HEK293 (cell line): ENCODE results near the gene ZNF248.

ENCODE experiments used
- CTCF ChIA-PET: fragments of 350-600 bp; formaldehyde crosslinking; extraction: SDS; loops from one replicate; lab custom pipeline; 2021; ENCODE audit warnings: antibody characterized with exemption; lab: Yijun Ruan, JAX
- POLR2A ChIA-PET: fragments of 300-600 bp; formaldehyde crosslinking; extraction: SDS; loops from one replicate; lab custom pipeline; 2020; ENCODE audit warnings: antibody characterized with exemption, inconsistent platforms; lab: Yijun Ruan, JAX
- H3K27ac ChIP-seq: fragments of 200-500 bp; sonication (Bioruptor generic); 2 replicates; pipeline ENCODE4 v1.5.1; 2014; ENCODE audit warnings: low read depth, low read length, control low read depth, inconsistent platforms; ENCODE audit errors: extremely low read depth
- H3K36me3 ChIP-seq, 2 experiments: fragments of 200-500 bp in 1 of 2; sonication (Bioruptor generic) in 1 of 2; 1 replicate in 1 of 2; 2 replicates in 1 of 2; pipeline ENCODE4 v1.5.1; 2014 to 2017; ENCODE audit warnings: inconsistent platforms in 2 of 2, low read length in 2 of 2; ENCODE audit not compliant: control insufficient read depth in 2 of 2, insufficient read depth in 1 of 2
- H3K4me1 ChIP-seq: fragments of 200-500 bp; sonication (Bioruptor generic); 2 replicates; pipeline ENCODE4 v1.5.1; 2014; ENCODE audit warnings: mild to moderate bottlenecking, low read length, inconsistent platforms; ENCODE audit not compliant: control insufficient read depth, insufficient read depth
- H3K4me3 ChIP-seq: 2 replicates; pipeline ENCODE4 v1.5.1; 2011; ENCODE audit warnings: low read depth, mild to moderate bottlenecking, control low read depth, low read length, moderate library complexity
- H3K9me3 ChIP-seq: fragments of 200-500 bp; sonication (Bioruptor generic); 2 replicates; pipeline ENCODE4 v1.5.1; 2014; ENCODE audit warnings: low read depth, low read length, inconsistent platforms; ENCODE audit not compliant: control insufficient read depth, insufficient read depth
- BCL11A ChIP-seq: fragments of 450-650 bp; formaldehyde crosslinking; IDR thresholded peaks from 2 replicates; pipeline ENCODE4 v1.5.1; 2016; ENCODE audit warnings: low read depth, missing biosample characterization, missing genetic modification characterization
- EGR2 ChIP-seq: fragments of 450-650 bp; formaldehyde crosslinking; IDR thresholded peaks from 2 replicates; pipeline ENCODE4 v1.5.1; 2016; ENCODE audit warnings: low read depth, missing biosample characterization, missing genetic modification characterization
- IKZF3 ChIP-seq: fragments of 450-650 bp; IDR thresholded peaks from 2 replicates; pipeline ENCODE4 v1.5.0; 2018; ENCODE audit warnings: missing biosample characterization, mild to moderate bottlenecking, missing genetic modification characterization, moderate library complexity
- WT1 ChIP-seq: fragments of 450-650 bp; formaldehyde crosslinking; IDR thresholded peaks from 2 replicates; pipeline ENCODE4 v1.5.1; 2016; ENCODE audit warnings: missing biosample characterization, missing genetic modification characterization
- ZFP37 ChIP-seq: fragments of 450-650 bp; formaldehyde crosslinking; IDR thresholded peaks from 2 replicates; pipeline ENCODE4 v1.5.1; 2016; ENCODE audit warnings: missing biosample characterization, missing genetic modification characterization
- ZNF157 ChIP-seq: fragments of 450-650 bp; formaldehyde crosslinking; IDR thresholded peaks from 2 replicates; pipeline ENCODE4 v1.5.1; 2016; ENCODE audit warnings: missing biosample characterization, missing genetic modification characterization
- ZNF16 ChIP-seq: fragments of 450-650 bp; formaldehyde crosslinking; IDR thresholded peaks from 2 replicates; pipeline ENCODE4 v1.5.1; 2016; ENCODE audit warnings: low read depth, missing biosample characterization, missing genetic modification characterization
- ZNF223 ChIP-seq: fragments of 450-650 bp; formaldehyde crosslinking; IDR thresholded peaks from 2 replicates; pipeline ENCODE4 v1.5.1; 2016; ENCODE audit warnings: missing biosample characterization, missing genetic modification characterization
- ZNF239 ChIP-seq: fragments of 450-650 bp; formaldehyde crosslinking; IDR thresholded peaks from 2 replicates; pipeline ENCODE4 v1.5.1; 2016; ENCODE audit warnings: missing biosample characterization, missing genetic modification characterization
- ZNF24 ChIP-seq: fragments of 450-650 bp; formaldehyde crosslinking; IDR thresholded peaks from 2 replicates; pipeline ENCODE4 v1.5.1; 2016; ENCODE audit warnings: missing biosample characterization, missing genetic modification characterization
- ZNF292 ChIP-seq: fragments of 450-650 bp; formaldehyde crosslinking; IDR thresholded peaks from 2 replicates; pipeline ENCODE4 v1.5.1; 2016; ENCODE audit warnings: low read depth, missing biosample characterization, missing genetic modification characterization, borderline replicate concordance
- ZNF366 ChIP-seq: fragments of 450-650 bp; formaldehyde crosslinking; conservative IDR thresholded peaks from 2 replicates; pipeline ENCODE4 v1.5.1; 2016; ENCODE audit warnings: missing biosample characterization, missing genetic modification characterization
- ZNF423 ChIP-seq: fragments of 450-650 bp; formaldehyde crosslinking; IDR thresholded peaks from 2 replicates; pipeline ENCODE4 v1.5.1; 2016; ENCODE audit warnings: missing biosample characterization, missing genetic modification characterization
- ZNF521 ChIP-seq: fragments of 450-650 bp; formaldehyde crosslinking; IDR thresholded peaks from 2 replicates; pipeline ENCODE4 v1.5.1; 2017; ENCODE audit warnings: missing biosample characterization, mild to moderate bottlenecking, missing genetic modification characterization
- ZNF544 ChIP-seq: fragments of 450-650 bp; formaldehyde crosslinking; IDR thresholded peaks from 2 replicates; pipeline ENCODE4 v1.5.0; 2017; ENCODE audit warnings: missing biosample characterization, missing genetic modification characterization
- ZNF555 ChIP-seq: fragments of 450-650 bp; formaldehyde crosslinking; conservative IDR thresholded peaks from 2 replicates; pipeline ENCODE4 v1.5.1; 2017; ENCODE audit warnings: missing biosample characterization, mild to moderate bottlenecking, missing genetic modification characterization, inconsistent platforms
- ZNF585B ChIP-seq: fragments of 450-650 bp; formaldehyde crosslinking; IDR thresholded peaks from 2 replicates; pipeline ENCODE4 v1.5.1; 2016; ENCODE audit warnings: missing biosample characterization, missing genetic modification characterization
- ZNF624 ChIP-seq: fragments of 450-650 bp; formaldehyde crosslinking; IDR thresholded peaks from 2 replicates; pipeline ENCODE4 v1.5.1; 2017; ENCODE audit warnings: missing biosample characterization, missing genetic modification characterization
- ZNF776 ChIP-seq: fragments of 450-650 bp; formaldehyde crosslinking; IDR thresholded peaks from 2 replicates; pipeline ENCODE4 v1.5.0; 2017; ENCODE audit warnings: missing biosample characterization, missing genetic modification characterization, borderline replicate concordance
- ZNF837 ChIP-seq: fragments of 450-650 bp; formaldehyde crosslinking; IDR thresholded peaks from 2 replicates; pipeline ENCODE4 v1.5.1; 2016; ENCODE audit warnings: missing biosample characterization, missing genetic modification characterization
- ZSCAN30 ChIP-seq: fragments of 450-650 bp; IDR thresholded peaks from 2 replicates; pipeline ENCODE4 v1.5.1; 2018; ENCODE audit warnings: missing biosample characterization, mild to moderate bottlenecking, missing genetic modification characterization, moderate library complexity
- TF ChIP-seq, protein P1 (sequence below): fragments of 450-650 bp; formaldehyde crosslinking; IDR thresholded peaks from 2 replicates; pipeline ENCODE4 v1.5.1; 2017; ENCODE audit warnings: missing biosample characterization, missing genetic modification characterization
- TF ChIP-seq, protein P2 (sequence below): fragments of 450-650 bp; formaldehyde crosslinking; IDR thresholded peaks from 2 replicates; pipeline ENCODE4 v1.5.1; 2017; ENCODE audit warnings: missing biosample characterization, missing genetic modification characterization
- TF ChIP-seq, protein P3 (sequence below): fragments of 450-650 bp; formaldehyde crosslinking; IDR thresholded peaks from 2 replicates; pipeline ENCODE4 v1.5.1; 2016; ENCODE audit warnings: missing biosample characterization, missing genetic modification characterization
- TF ChIP-seq, protein P4 (sequence below): fragments of 450-650 bp; formaldehyde crosslinking; IDR thresholded peaks from 2 replicates; pipeline ENCODE4 v1.5.1; 2016; ENCODE audit warnings: missing biosample characterization, missing genetic modification characterization
- TF ChIP-seq, protein P5 (sequence below): fragments of 450-650 bp; formaldehyde crosslinking; IDR thresholded peaks from 2 replicates; pipeline ENCODE4 v1.5.1; 2016; ENCODE audit warnings: missing biosample characterization, missing genetic modification characterization

The ZNF248 gene

DNA sequence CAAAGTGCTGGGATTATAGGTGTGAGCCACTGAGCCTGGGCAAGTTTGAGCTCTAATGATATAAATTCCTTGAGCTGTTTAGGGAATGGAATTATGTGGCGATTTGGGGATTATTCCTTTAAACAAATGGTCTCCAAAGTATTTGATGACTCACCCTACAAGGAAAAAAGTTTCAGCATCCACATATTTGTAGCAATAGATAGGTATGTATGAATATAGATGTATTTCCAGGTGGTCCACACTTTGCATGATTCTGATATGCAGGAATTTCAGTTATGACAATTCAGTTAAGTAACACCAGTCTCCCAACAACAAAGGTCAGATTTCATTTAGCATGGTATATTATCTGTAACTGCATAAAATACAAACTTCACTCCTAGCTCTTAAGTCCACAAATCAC is 92.2 kb downstream of the ZNF248 start:
- ChIA-PET CTCF (interaction anchor here (1.0 kb wide), 2 partner anchors 11 to 15 kb away, joined by 3 read pairs; no protein-coding TSS in a partner anchor), POLR2A (no interaction called here)
- Histone ChIP-seq H3K27ac (no peak overlapping the region), H3K9me3 (no peaks in the 10 kb centered on the region), H3K4me1 (no peaks in the 10 kb centered on the region), H3K4me3 (no peak overlapping the region), H3K36me3 (no peaks in the 10 kb centered on the region)
- TF ChIP-seq ZNF776 (tag by site-specific recombination) (no peak), EGR2 (tag by site-specific recombination) (no peak), ZSCAN30 (tag by site-specific recombination) (no peak), ZNF544 (tag by site-specific recombination) (no peak), IKZF3 (tag by site-specific recombination) (no peak), ZNF624 (tag by site-specific recombination) (no peak), ZNF239 (no peak)
- TF ChIP-seq, protein P1, sequence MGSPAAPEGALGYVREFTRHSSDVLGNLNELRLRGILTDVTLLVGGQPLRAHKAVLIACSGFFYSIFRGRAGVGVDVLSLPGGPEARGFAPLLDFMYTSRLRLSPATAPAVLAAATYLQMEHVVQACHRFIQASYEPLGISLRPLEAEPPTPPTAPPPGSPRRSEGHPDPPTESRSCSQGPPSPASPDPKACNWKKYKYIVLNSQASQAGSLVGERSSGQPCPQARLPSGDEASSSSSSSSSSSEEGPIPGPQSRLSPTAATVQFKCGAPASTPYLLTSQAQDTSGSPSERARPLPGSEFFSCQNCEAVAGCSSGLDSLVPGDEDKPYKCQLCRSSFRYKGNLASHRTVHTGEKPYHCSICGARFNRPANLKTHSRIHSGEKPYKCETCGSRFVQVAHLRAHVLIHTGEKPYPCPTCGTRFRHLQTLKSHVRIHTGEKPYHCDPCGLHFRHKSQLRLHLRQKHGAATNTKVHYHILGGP = no peak

DNA sequence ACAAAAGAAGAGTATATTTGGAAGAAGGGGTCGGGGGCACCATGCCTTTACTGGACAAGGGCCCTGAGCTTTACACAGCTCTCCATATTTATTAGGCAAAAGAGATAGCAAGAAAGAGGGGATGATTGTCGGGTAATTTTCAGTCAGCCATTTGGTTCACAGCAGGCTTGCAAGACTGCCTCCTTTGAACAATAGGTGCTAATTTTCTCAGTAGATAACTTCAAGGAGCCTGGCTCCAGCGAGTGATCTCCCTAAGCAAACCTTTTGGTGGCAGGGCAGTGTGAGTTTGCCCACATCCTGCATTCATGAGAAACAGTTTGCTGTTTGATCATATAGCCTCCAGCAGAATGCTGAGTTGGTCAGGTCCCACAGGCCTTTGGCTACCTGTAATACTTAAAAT is 94.3 kb downstream of the ZNF248 start:
- ChIA-PET CTCF (no interaction called here), POLR2A (no interaction called here)
- H3K36me3 ChIP-seq = no peaks in the 10 kb centered on the region
- TF ChIP-seq, protein P2, sequence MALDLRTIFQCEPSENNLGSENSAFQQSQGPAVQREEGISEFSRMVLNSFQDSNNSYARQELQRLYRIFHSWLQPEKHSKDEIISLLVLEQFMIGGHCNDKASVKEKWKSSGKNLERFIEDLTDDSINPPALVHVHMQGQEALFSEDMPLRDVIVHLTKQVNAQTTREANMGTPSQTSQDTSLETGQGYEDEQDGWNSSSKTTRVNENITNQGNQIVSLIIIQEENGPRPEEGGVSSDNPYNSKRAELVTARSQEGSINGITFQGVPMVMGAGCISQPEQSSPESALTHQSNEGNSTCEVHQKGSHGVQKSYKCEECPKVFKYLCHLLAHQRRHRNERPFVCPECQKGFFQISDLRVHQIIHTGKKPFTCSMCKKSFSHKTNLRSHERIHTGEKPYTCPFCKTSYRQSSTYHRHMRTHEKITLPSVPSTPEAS (tag by site-specific recombination) = no peak
- no peak for TF ChIP-seq ZNF555 (tag by site-specific recombination)
- TF ChIP-seq ZFP37 = no peak
- no peak for TF ChIP-seq ZNF423 (tag by site-specific recombination)
- no peak for TF ChIP-seq ZNF837 (tag by site-specific recombination)
- no peak for TF ChIP-seq ZNF157 (tag by site-specific recombination)
- TF ChIP-seq ZNF366 (tag by site-specific recombination) = no peak
- TF ChIP-seq, protein P3, sequence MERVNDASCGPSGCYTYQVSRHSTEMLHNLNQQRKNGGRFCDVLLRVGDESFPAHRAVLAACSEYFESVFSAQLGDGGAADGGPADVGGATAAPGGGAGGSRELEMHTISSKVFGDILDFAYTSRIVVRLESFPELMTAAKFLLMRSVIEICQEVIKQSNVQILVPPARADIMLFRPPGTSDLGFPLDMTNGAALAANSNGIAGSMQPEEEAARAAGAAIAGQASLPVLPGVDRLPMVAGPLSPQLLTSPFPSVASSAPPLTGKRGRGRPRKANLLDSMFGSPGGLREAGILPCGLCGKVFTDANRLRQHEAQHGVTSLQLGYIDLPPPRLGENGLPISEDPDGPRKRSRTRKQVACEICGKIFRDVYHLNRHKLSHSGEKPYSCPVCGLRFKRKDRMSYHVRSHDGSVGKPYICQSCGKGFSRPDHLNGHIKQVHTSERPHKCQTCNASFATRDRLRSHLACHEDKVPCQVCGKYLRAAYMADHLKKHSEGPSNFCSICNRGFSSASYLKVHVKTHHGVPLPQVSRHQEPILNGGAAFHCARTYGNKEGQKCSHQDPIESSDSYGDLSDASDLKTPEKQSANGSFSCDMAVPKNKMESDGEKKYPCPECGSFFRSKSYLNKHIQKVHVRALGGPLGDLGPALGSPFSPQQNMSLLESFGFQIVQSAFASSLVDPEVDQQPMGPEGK = no peak
- TF ChIP-seq ZNF24 (tag by site-specific recombination) = no peak
- no peak for TF ChIP-seq ZNF521 (tag by site-specific recombination)
- TF ChIP-seq BCL11A (tag by site-specific recombination) = no peak
- no peak for TF ChIP-seq WT1 (tag by site-specific recombination)
- TF ChIP-seq, protein P4, sequence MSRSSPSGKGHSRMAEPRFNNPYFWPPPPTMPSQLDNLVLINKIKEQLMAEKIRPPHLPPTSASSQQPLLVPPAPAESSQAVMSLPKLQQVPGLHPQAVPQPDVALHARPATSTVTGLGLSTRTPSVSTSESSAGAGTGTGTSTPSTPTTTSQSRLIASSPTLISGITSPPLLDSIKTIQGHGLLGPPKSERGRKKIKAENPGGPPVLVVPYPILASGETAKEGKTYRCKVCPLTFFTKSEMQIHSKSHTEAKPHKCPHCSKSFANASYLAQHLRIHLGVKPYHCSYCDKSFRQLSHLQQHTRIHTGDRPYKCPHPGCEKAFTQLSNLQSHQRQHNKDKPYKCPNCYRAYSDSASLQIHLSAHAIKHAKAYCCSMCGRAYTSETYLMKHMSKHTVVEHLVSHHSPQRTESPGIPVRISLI = no peak
- TF ChIP-seq ZNF223 (tag by site-specific recombination) = no peak
- TF ChIP-seq, protein P5, sequence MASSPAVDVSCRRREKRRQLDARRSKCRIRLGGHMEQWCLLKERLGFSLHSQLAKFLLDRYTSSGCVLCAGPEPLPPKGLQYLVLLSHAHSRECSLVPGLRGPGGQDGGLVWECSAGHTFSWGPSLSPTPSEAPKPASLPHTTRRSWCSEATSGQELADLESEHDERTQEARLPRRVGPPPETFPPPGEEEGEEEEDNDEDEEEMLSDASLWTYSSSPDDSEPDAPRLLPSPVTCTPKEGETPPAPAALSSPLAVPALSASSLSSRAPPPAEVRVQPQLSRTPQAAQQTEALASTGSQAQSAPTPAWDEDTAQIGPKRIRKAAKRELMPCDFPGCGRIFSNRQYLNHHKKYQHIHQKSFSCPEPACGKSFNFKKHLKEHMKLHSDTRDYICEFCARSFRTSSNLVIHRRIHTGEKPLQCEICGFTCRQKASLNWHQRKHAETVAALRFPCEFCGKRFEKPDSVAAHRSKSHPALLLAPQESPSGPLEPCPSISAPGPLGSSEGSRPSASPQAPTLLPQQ (tag by site-specific recombination) = no peak
- TF ChIP-seq ZNF16 (tag by site-specific recombination) = no peak
- TF ChIP-seq ZNF585B (tag by site-specific recombination) = no peak
- TF ChIP-seq ZNF292 (tag by site-specific recombination) = no peak
- H3K4me1 ChIP-seq = no peaks in the 10 kb centered on the region
- no peak overlapping the region for H3K4me3 ChIP-seq
- no peak overlapping the region for H3K27ac ChIP-seq
- H3K9me3 ChIP-seq = no peaks in the 10 kb centered on the region
